Left lung (tissue), 10 donors: Measurements from ENCODE around the gene RFWD3. TPM values are rescaled to one million over a fixed set of nuclear protein-coding genes. Genes with fewer than 3 reads are reported as not detected.

ENCODE experiments used
- ATAC-seq: fragments of 200-7000 bp; cut with Tn5 transposase; one replicate; pipeline ENCODE4 v1.9.1; 2020; ENCODE audit warnings: moderate library complexity
- DNase-seq, 4 donors: peaks; one replicate each; pipeline ENCODE4 v3.0.0-alpha.2; 2013 to 2020
- H3K27ac ChIP-seq, 2 donors: fragments of 200-600 bp; sonication (generic) in 1 of 2; one replicate each; pipeline versions ENCODE4 v1.5.0 to v1.8.0; 2020 to 2021
- H3K27me3 ChIP-seq, 2 donors: fragments of 200-600 bp; sonication (generic) in 1 of 2; one replicate each; pipeline versions ENCODE4 v1.5.0 to v1.8.0; 2020 to 2021
- H3K36me3 ChIP-seq, 2 donors: fragments of 200-600 bp; sonication (generic) in 1 of 2; one replicate each; pipeline versions ENCODE4 v1.5.0 to v1.8.0; 2020 to 2021
- H3K4me1 ChIP-seq, 2 donors: fragments of 200-600 bp; one replicate each; pipeline ENCODE4 v1.8.0; 2021
- H3K4me3 ChIP-seq, 2 donors: fragments of 200-600 bp; sonication (generic) in 1 of 2; one replicate each; pipeline versions ENCODE4 v1.5.0 to v1.8.0; 2020 to 2021; ENCODE audit warnings: mild to moderate bottlenecking in 1 of 2
- H3K9me3 ChIP-seq, 2 donors: fragments of 200-600 bp; sonication (generic) in 1 of 2; one replicate each; pipeline versions ENCODE4 v1.5.0 to v1.8.0; 2020 to 2021
- CTCF ChIP-seq, 2 donors: fragments of 200-600 bp; sonication (generic) in 1 of 2; IDR thresholded peaks; one replicate each; pipeline versions ENCODE4 v1.5.0 to v1.8.0; 2021; ENCODE audit warnings: antibody characterized with exemption in 2 of 2
- intact Hi-C, 2 donors: fragments of 100-400 bp; cut with DNase I; formaldehyde crosslinking; loops; one replicate each; pipeline versions ENCODE4 v1.11.2 to v1.14.2; 2022
- polyA plus RNA-seq, 6 donors: library from polyadenylated mRNA; unstranded; fragments of 120-200 nt; gene quantifications; one replicate each; pipeline ENCODE4 v1.2.1, GENCODE V29; 2013; ENCODE audit not compliant: insufficient read length in 6 of 6
- total RNA-seq, 2 donors: library from RNA; stranded (reverse); fragmentation: NEBNext Ultra II Directional; extraction: Animal tissue kit (Norgen Biotek cat#: 25700); gene quantifications; one replicate each; pipeline ENCODE4 v1.2.1, GENCODE V29; 2021
- donor health status: DM: no; HTN: yes; CAD: no.
- donor health status: DM: no; HTN: no; CAD: no.

Gene RFWD3
- total and polyA plus RNA-seq, 8 donors, result 20.7 to 27.7 (median 24.2) TPM

- no peak for TF ChIP-seq CTCF (IDR thresholded peaks at IDR 0.05)
- peaks cover 0 to 33% of the 10 kb centered on the region in 2 donors for H3K4me1 ChIP-seq
- H3K9me3 ChIP-seq, result no peaks in the 10 kb centered on the region
- H3K27me3 ChIP-seq, result no peaks in the 10 kb centered on the region
- no peak overlapping the region for H3K27ac ChIP-seq
- intact Hi-C loops, result no loop called here
- no peak for ATAC-seq
- DNase-seq, result no peak
- no peaks in the 10 kb centered on the region for H3K36me3 ChIP-seq
- H3K4me3 ChIP-seq, result no peak overlapping the region
Observed at GRCh38 chr16:74577882-74578366, 88.8 kb downstream of the RFWD3 start.

- Histone ChIP-seq H3K27ac (no peak overlapping the region), H3K9me3 (no peaks in the 10 kb centered on the region), H3K4me1 (peaks cover 0 to 26% of the 10 kb centered on the region in 2 donors), H3K27me3 (no peaks in the 10 kb centered on the region), H3K4me3 (no peak overlapping the region), H3K36me3 (no peaks in the 10 kb centered on the region)
- ATAC-seq (no peak), DNase-seq (no peak)
- intact Hi-C loops, result no loop called here
- no peak for TF ChIP-seq CTCF (IDR thresholded peaks at IDR 0.05)
Observed at GRCh38 chr16:74575807-74576643, 90.7 kb downstream of the RFWD3 start.

- ATAC-seq, result no peak
- peaks cover 0 to 22% of the 10 kb centered on the region in 2 donors for H3K4me1 ChIP-seq
- no peaks in the 10 kb centered on the region for H3K36me3 ChIP-seq
- H3K27ac ChIP-seq, result no peak overlapping the region
- no peak for TF ChIP-seq CTCF (IDR thresholded peaks at IDR 0.05)
- DNase-seq, result no peak
- no peaks in the 10 kb centered on the region for H3K27me3 ChIP-seq
- H3K4me3 ChIP-seq, result no peak overlapping the region
- intact Hi-C loops, result no loop called here
- no peaks in the 10 kb centered on the region for H3K9me3 ChIP-seq
Observed at GRCh38 chr16:74575175-74575806, 91.4 kb downstream of the RFWD3 start.

GRCh38 chr16:74574146-74574545, 92.5 kb downstream of the RFWD3 start:
- no peaks in the 10 kb centered on the region for H3K27me3 ChIP-seq
- H3K4me1 ChIP-seq, result peaks cover 0 to 22% of the 10 kb centered on the region in 2 donors
- ATAC-seq (no peak), DNase-seq (no peak)
- H3K27ac ChIP-seq, result no peak overlapping the region
- H3K36me3 ChIP-seq, result no peaks in the 10 kb centered on the region
- no peak for TF ChIP-seq CTCF (IDR thresholded peaks at IDR 0.05)
- intact Hi-C loops, result no loop called here
- no peak overlapping the region for H3K4me3 ChIP-seq
- H3K9me3 ChIP-seq, result no peaks in the 10 kb centered on the region

- Histone ChIP-seq H3K27ac (no peak overlapping the region), H3K36me3 (no peaks in the 10 kb centered on the region), H3K4me3 (no peak overlapping the region), H3K4me1 (peaks cover 0 to 25% of the 10 kb centered on the region in 2 donors), H3K9me3 (no peaks in the 10 kb centered on the region), H3K27me3 (no peaks in the 10 kb centered on the region)
- no peak for ATAC-seq
- intact Hi-C loops, result no loop called here
- DNase-seq, result no peak
- TF ChIP-seq CTCF (IDR thresholded peaks at IDR 0.05), result no peak
Observed at GRCh38 chr16:74573622-74574021, 93.1 kb downstream of the RFWD3 start.
